Measurements from ENCODE around the gene TIAM2.
"Not testable (repeated sequence)": the region's sequence is repeated elsewhere in the genome, so short reads cannot be mapped to it uniquely, and the experiment has no call there.

TIAM2 gene

GRCh38 chr6:154991207-154991606, 3.9 kb upstream of the TIAM2 start:
- DNase-seq: no peak

GRCh38 chr6:154993026-154993425, 2.1 kb upstream of the TIAM2 start:
- no peak for DNase-seq

GRCh38 chr6:154993710-154994109, 1.4 kb upstream of the TIAM2 start:
- no peak for DNase-seq

GRCh38 chr6:154994836-154995253, 270 bp upstream of the TIAM2 start:
- DNase-seq: no peak

GRCh38 chr6:154996016-154996590, 988 bp downstream of the TIAM2 start:
- no peak for DNase-seq

GRCh38 chr6:154996841-154997311, 1.8 kb downstream of the TIAM2 start:
- no peak for DNase-seq

GRCh38 chr6:154998855-154999254, 3.7 kb downstream of the TIAM2 start:
- DNase-seq: no peak

GRCh38 chr6:155001482-155001881, 6.4 kb downstream of the TIAM2 start:
- DNase-seq: no peak

GRCh38 chr6:155001934-155002333, 6.8 kb downstream of the TIAM2 start:
- no peak for DNase-seq

GRCh38 chr6:155003476-155003875, 8.4 kb downstream of the TIAM2 start:
- no peak for DNase-seq

GRCh38 chr6:155004017-155004416, 8.9 kb downstream of the TIAM2 start:
- no peak for DNase-seq

GRCh38 chr6:155004576-155005372, 9.7 kb downstream of the TIAM2 start:
- no peak for DNase-seq

GRCh38 chr6:155008625-155009024, 13.5 kb downstream of the TIAM2 start:
- DNase-seq: no peak

GRCh38 chr6:155010940-155011339, 15.8 kb downstream of the TIAM2 start:
- DNase-seq: no peak

- no peak for DNase-seq
Observed at GRCh38 chr6:155011809-155012291, 16.7 kb downstream of the TIAM2 start.

- no peak for DNase-seq
Observed at GRCh38 chr6:155013457-155013876, 18.4 kb downstream of the TIAM2 start.

GRCh38 chr6:155014137-155014536, 19.0 kb downstream of the TIAM2 start:
- no peak for DNase-seq

GRCh38 chr6:155014670-155015300, 19.7 kb downstream of the TIAM2 start:
- no peak for DNase-seq

- DNase-seq: not testable (repeated sequence)
Observed at GRCh38 chr6:155018415-155018814, 23.3 kb downstream of the TIAM2 start.

GRCh38 chr6:155021680-155022079, 26.6 kb downstream of the TIAM2 start:
- no peak for DNase-seq

- no peak for DNase-seq
Observed at GRCh38 chr6:155022721-155023120, 27.6 kb downstream of the TIAM2 start.

GRCh38 chr6:155023717-155024116, 28.6 kb downstream of the TIAM2 start:
- DNase-seq: no peak

- DNase-seq: no peak
Observed at GRCh38 chr6:155024391-155025027, 29.4 kb downstream of the TIAM2 start.

Measured in MV-4-11 (cell line).